Activated CD8-positive, alpha-beta memory T cell treated with anti-CD3 and anti-CD28 coated beads for 36 hours (primary cell): ENCODE measurements around the gene TTN. TPM values are rescaled to one million over a fixed set of nuclear protein-coding genes. Genes with fewer than 3 reads are reported as not detected.
"Not testable (repeated sequence)": the region's sequence is repeated elsewhere in the genome, so short reads cannot be mapped to it uniquely, and the experiment has no call there.

Experiments
- CTCF ChIA-PET: fragments of 350-600 bp; sonication (Branson Sonifier 250); formaldehyde crosslinking; loops from one replicate; lab custom pipeline; 2021; ENCODE audit warnings: antibody characterized with exemption; lab: Charles Lee
- POLR2A ChIA-PET: fragments of 350-600 bp; sonication (Branson Sonifier 250); formaldehyde crosslinking; loops from one replicate; lab custom pipeline; 2021; ENCODE audit warnings: antibody characterized with exemption; lab: Charles Lee
- total RNA-seq, 2 experiments: library from RNA; stranded (reverse); gene quantifications; one replicate each; pipeline ENCODE4 v1.2.3, GENCODE V29; 2021

The TTN gene
- total RNA-seq, 2 experiments from 2014 or later: 0.38 to 0.61 TPM

DNA sequence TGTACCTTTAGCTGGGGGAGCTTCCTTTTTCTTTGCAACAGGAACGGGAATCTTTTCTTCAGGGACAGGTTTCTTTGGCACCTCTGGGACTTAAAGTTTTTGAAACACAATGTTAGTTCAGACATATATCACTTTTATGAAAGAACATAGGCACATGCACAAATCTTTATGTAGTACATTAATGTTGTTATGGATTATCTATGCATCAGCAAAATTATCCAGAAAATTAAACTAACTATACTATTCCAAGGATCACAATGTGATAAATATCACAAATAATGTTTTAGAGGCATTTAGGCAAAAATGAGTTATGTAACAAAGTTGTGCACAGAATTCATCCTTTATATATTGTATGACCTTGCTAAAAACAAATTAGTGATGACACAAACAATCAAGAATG, 117.4 kb downstream of the TTN start:
- POLR2A ChIA-PET: no interaction called here
- CTCF ChIA-PET: interaction anchor here (1.4 kb wide), 1 partner anchor 11 kb away, joined by 4 read pairs; no protein-coding TSS in a partner anchor

DNA sequence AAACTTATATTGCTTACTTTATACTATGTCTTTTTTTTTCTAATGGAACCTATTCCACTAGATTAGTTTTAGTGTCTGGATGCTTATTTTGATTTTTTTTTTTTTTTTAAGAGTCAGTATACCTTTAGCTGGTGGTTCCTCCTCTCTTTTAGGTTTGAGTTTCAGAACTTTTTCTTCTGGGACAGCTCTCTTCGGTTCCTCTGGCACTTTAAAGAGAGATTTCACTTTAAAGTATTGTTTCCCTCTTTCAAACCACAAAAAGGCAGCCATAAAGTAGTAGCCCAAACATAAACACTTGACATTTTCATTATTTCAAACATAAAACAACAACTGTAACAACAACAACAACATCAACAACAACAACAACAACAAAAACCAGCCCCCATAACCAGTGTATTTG, 123.3 kb downstream of the TTN start:
- ChIA-PET POLR2A (no interaction called here), CTCF (interaction anchor here (0.6 kb wide), 1 partner anchor 51 kb away, joined by 5 read pairs; no protein-coding TSS in a partner anchor)

DNA sequence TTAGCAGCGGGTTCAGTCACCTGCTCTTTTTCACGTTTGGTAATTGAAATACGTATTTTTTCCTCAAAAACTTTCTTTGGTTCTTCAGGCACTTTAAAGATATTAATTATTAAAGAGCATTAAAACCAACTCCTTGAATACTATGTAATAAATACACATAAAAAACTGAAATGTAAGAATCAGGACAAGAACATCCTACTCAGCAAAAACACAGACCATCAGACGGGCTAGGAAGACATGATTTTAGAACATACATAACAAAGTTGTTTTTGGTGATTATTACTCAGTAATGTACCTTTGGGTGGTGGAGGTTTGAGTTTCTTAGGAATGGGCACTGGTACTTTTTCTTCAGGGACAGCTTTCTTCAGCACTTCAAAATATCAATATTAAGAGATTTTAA, 126.1 kb downstream of the TTN start:
- ChIA-PET POLR2A (no interaction called here), CTCF (no interaction called here)

DNA sequence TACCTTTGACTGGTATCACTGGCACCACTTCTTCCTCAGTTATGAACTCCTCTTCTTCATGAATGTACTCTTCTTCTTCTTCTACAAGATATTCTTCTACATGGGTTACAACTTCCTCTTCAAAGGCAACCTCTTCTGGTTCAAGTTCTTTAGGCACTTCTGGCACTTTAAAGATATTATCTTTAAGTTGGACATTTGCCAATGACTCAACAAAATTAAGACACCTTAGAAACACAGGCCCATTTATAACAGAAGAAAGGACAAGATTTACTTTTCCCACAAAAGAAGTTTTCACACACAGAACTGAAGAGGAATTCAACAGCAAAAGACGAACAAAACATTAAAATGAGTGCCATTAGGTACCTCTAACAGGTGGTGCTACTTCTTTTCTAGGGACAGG, 127.3 kb downstream of the TTN start:
- ChIA-PET CTCF (no interaction called here), POLR2A (no interaction called here)

DNA sequence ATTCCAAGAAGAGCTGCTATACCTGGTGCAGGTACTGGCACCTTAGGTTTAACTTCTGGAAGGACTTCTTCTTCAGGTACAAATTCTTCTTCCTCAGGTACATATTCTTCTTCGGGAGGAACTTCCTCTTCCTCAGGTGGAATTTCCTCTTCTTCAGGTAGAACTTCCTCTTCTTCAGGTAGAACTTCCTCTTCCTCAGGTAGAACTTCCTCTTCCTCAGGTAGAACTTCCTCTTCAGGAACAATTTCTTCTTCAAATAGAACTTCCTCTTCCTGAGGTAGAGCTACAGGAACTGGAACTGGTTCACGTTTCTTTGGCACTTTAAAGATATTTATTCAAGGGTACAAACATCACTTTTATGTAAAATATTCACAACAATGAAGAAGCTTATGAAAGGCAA, 129.6 kb downstream of the TTN start:
- ChIA-PET CTCF (no interaction called here), POLR2A (no interaction called here)

DNA sequence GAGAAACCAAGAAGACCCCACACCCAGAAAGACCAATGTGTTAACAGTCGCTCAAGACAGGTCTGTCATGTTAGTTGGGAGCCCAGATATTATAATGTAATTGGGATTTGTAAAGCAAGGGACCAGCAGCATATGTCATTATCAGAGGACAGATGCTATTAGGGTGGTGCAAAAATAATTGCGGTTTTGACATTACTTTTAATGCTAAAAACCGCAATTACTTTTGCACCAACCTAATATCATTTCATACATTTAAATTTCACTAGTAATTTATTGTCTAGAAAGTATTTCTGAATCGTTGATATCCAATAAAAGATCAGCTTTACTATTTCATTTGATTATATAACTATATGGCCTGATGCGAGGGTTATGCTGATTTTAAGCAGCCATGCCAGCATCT, 131.2 kb downstream of the TTN start:
- POLR2A ChIA-PET: no interaction called here

DNA sequence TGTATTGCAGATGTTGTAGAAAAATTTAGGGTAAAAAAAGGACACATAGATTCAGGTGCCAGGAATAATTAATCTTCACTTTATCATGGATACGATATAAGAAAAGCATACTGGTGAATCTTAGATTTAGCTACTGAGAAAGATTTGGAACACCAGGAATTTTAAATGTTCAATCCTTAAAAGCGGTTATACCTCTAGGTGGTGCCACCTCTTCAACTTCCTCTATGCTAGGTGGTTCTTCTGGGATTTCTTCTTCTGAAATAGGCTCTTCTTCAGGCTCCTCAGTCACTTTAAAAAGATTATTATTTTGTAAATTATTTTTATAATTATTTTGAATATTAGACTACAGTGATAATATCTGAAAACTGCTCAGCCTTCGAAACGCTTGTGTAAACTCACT, 133.1 kb downstream of the TTN start:
- POLR2A ChIA-PET: no interaction called here
- CTCF ChIA-PET: no interaction called here

More for the DNA sequence above, 131.2 kb downstream of the TTN start:
- CTCF ChIA-PET: interaction anchor here (0.8 kb wide), 1 partner anchor 25 kb away, joined by 4 read pairs; no protein-coding TSS in a partner anchor

DNA sequence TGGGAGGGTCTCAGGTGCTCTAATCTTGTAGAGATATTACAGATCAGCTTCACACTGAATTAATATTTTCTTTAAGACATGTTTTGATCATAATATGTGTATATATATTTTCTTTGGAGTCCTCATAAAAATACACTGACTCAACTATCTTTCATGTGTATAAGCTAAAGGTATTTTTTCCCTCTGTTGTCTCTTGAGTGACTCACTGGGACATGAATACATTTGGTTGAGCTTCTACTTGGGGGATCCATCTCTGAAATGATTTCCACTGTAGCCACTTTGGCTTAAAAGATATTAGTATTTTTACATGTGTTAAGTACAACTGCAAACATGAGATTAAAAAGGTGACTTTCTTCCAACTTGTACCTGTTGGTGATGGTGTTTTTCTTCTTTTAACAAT, 140.8 kb downstream of the TTN start:
- ChIA-PET CTCF (no interaction called here), POLR2A (no interaction called here)

DNA sequence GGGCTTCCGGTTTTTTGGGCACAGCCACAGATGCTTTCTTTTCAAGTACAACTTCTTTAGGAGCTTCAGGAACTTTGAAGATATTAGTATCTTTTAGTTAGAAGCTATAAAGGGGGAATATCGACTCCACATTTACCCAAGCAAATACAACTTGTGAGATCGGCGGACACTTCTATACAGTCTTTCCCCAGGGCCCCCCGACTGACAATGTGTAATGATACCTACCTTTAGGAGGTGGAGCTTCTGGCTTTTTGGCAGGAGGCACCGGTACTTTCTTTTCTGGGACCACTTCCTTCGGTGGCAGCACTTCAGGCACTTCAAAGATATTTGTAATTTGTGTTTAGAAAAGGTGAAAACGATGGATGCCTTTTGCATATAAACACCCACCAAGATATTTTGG, 148.7 kb downstream of the TTN start:
- POLR2A ChIA-PET, CTCF ChIA-PET: not testable (repeated sequence)

DNA sequence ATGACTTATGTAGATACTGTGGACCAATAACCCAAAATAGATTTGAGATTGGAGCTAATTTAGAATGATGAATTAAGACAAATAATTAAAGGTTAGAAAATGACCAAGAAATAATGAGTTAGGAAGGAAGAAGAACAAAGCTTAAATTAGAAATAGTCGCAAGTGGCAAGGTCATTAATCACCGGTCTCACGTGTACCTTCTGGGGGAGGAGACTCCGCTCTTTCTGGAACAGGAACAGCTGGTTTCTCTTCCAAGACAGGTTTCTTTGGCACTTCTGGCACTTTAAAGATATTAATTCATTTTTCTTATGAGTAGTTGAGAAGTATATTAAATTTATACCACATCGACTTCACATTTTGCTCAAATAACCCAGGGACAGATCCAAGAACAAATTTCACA, 156.7 kb downstream of the TTN start:
- ChIA-PET POLR2A (no interaction called here), CTCF (no interaction called here)

DNA sequence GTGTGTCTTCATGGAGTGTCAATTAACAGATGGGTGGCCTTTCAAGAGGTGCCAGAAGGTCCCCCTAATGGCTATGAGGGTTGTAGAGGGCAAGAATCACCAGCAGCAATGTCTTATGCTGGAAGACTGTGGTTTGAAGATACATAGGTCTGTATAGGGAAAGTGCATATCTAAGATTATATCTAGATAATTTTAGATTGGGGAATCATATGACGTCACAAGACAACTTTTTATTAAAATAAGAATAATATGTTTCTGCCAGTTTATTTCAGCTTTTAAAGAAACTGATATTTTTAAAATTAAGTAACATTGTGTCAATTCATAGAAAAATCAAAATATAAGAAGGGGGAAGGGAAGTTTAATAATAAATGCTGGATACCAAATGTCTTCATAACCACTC, 162.3 kb downstream of the TTN start:
- ChIA-PET CTCF (no interaction called here), POLR2A (no interaction called here)

DNA sequence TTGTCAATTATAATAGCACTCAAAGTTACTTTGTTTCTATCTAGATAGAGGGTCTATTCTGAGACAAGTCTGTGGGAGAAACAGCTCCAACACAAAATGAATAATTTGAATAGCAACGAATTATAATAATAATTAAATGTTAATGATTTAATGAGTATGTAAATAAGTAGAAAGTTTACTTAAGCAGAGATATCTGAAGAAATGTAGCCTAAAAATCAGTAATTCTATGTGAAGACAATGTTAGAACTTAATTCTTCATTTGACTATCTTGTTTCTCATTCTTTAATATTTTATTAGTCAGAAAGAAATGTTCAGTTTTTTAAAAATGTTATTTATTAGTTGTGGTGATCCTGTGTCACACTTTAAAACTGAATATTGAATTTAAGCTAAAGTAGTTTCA, 165.7 kb downstream of the TTN start:
- CTCF ChIA-PET: no interaction called here
- POLR2A ChIA-PET: no interaction called here

DNA sequence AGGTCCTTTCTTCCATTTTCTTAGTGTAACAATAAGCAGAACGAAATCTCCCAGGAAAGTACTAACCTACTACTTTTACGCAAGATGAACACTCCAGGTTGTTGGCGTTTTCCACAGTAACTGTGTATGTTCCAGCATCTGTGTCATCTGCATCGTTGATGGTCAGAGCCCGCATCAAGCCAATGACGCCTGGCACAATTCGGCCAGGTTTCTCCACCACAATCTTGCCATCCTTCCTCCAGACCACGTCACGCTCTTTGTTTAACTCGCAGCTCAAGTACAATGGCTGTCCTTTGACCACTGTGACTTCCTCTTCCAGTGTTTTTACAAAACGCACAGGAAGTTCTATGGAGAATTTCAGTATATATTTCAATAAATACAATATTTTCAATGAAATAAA, 171.3 kb downstream of the TTN start:
- POLR2A ChIA-PET: no interaction called here

DNA sequence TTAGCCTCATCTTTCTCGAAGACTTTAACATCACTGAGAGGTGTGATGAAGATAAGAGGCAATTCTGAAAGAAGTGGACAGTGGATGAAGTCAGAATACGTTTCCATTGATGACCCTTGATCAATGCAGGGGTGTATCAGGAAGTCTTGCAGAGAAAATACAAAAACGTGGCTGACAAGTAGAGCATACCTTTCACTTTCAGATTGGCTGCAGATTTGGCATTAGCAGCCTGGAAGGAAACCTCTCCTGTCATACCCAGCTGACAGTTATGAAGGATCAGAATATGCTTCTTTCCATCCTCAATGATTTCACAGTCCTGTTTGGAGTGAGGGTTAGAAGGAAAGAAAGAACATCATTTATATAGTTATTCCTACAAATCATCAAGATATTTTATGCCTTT, 174.5 kb downstream of the TTN start:
- CTCF ChIA-PET: interaction anchor here (0.7 kb wide), 1 partner anchor 51 kb away, joined by 5 read pairs; no protein-coding TSS in a partner anchor

More for the DNA sequence above, 171.3 kb downstream of the TTN start:
- CTCF ChIA-PET: no interaction called here

DNA sequence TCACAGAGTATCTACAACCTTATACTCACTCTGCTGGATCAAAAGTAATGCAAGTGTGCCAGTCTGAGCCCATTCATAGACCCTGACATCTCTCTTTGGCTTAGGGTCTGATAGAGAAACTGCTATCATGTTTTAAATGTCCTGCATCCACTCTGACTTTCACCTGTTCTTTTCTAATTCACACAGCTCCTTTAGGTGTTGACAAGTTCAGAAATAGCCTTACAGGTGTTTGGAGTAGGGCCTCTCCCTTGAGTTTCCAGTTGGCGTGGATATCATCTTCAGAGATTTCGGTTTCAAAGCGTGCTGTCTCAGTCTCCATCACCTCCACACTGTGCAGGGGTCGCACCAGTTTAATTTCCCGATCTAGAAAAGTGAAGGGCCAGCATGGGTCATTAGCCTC, 176.6 kb downstream of the TTN start:
- CTCF ChIA-PET: no interaction called here
- POLR2A ChIA-PET: no interaction called here

More for the DNA sequence above, 174.5 kb downstream of the TTN start:
- POLR2A ChIA-PET: no interaction called here

DNA sequence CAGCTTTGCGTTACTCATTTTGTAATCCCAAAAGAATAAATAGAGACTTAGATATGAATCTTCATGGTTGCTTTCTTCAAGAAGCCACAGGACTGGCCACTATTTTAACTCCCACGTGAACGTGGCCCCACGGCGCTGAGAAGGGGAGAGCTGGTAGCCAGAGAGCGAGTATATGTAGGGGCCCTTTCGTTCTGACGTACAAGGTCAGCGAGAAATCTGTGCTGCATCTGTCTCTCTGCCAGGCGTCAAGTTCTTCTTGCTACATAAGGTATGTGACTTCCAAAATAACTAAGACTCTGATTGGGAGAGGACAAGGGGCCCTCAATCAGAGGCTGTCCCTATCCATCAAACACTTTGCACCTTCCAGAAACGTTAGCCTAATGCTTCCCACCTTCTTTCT, 177.8 kb downstream of the TTN start:
- CTCF ChIA-PET: no interaction called here
- POLR2A ChIA-PET: no interaction called here

DNA sequence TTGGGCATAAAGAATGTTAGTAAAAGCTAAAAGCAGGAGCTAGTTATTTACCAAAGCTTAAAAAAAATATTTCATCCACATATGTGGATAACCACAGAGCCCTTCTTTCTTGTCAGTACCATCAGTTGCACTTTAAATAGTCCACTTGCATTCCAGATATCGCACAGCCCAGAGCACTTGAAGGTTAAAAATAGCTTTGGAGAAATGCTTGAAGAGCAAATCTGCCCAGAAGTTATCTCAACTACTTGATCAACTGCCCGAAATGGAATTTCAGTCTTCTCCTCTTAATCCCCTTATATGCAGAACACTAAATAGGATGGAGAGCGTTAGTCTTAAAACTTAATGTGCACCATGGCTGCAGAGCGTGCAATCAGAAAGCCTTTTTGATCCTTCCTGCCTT, 178.6 kb downstream of the TTN start:
- ChIA-PET POLR2A (no interaction called here), CTCF (no interaction called here)

DNA sequence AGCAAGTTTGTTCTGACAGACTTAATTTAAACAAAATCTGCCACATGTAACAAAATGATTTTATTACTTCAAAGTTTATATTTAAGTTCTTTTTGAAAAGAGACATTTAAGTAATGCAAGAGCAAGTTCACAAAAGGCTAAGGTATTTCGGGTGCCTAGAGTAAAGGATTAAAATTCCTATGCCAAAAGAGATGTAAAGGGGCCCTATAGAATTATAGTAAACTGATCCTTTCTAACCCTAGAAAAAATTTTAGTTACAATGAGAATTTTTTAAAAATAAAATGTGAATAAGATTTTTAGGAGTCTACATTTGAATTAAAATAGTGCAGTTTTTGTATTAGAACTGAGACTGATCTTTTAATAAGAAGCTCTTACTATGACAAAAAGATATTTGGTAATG, 179.8 kb downstream of the TTN start:
- POLR2A ChIA-PET: no interaction called here
- CTCF ChIA-PET: no interaction called here

DNA sequence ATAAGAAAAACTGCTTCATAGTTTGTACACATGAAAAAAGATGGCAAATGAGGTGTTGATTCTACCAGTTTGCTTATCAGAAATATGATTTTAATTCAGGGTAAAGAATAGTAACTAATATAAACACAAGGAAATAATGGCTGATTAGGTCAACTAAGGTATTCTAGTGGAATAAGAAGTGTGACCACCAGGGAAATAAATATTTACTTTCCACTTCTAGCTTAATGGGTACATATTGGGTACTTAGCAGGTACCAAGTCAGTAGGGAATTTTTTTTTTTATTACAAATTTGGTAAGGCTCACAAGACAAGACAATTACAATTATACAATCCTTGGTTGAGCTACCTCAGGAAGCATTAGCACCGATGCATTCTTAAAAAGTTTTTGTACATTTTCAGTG, 191.3 kb downstream of the TTN start:
- ChIA-PET POLR2A (no interaction called here), CTCF (no interaction called here)

DNA sequence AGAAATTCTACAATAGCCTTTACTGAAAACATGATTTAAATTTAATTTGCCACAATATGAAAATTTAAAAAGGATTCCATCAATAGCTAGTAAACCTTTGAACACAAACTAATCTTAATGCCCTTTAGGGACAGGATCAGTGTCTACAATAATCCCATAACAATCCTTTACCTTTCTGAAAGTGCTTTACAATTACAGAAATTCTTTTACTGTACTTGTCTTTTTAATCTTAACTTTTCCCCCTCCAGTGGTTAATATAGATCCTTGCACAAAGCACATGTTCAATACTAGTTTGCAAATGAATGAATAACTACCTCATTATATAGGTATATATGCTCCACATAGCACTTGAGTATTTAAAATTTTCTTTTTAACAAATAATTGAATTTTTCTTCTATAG, 204.3 kb downstream of the TTN start:
- POLR2A ChIA-PET: no interaction called here
- CTCF ChIA-PET: no interaction called here

DNA sequence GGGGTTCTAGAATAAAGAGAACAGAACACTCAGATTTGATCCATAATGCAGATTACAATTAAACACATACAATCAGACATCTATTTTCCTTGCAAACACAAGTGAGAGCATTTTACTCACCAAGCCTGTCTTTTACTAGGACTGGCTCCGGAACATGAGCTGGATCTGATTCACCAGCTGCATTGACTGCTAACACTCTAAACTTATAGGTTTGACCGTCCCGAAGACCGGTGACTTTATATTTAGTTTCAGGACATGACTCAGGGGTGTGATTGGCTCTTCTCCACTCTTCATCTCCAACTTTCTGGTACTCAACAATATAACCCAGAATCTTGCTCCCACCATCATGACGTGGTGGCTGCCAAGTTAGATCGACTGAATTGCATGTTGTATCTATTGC, 214.6 kb downstream of the TTN start:
- CTCF ChIA-PET: no interaction called here
- POLR2A ChIA-PET: no interaction called here

DNA sequence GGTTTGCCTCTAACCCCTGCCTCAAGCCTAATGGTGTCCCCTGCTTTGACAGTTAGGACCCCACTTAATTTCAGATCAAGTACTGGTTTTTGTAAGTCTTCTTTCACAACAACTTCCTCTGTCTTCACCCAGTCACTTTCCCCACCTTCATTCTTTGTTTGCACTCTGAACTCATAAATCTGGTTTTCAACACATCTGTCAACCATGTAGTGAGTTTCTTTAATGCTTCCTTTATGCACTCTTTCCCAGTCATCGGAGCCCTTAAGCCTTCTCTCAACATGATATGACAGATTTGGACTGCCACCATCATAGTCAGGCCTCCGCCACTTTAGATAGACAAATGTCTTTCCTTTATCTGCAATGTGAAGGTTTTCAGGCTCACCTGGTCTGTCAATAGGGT, 217.9 kb downstream of the TTN start:
- CTCF ChIA-PET: no interaction called here
- POLR2A ChIA-PET: no interaction called here
